ENCODE measurements around the gene WIPF1. TPM values are rescaled to one million over a fixed set of nuclear protein-coding genes. Genes with fewer than 3 reads are reported as not detected.

WIPF1 gene
- total RNA-seq (2014; rRNA removed; shearing (Covaris generic); ENCODE audit: low replicate concordance), result 46.8 and 62.6 TPM in 2 replicates

GRCh38 chr2:174597345-174598047 lies at the start of gene WIPF1:
Gene WIPF1 (minus strand): TSS chr2:174597804. CDS start chr2:174585573, 12,231 bp downstream.
- Histone ChIP-seq H3K79me2 (ENCODE audit: low read length) (peaks cover 61% of the 10 kb centered on the region), H3K4me1 (ENCODE audit: low read length) (peaks cover 99% of the 10 kb centered on the region), H2AFZ (ENCODE audit: low read length) (no peak within 1 kb of the TSS), H3K9ac (ENCODE audit: low read length) (peak within 1 kb of the TSS; percentile 69), H3K4me2 (ENCODE audit: low read depth, low read length, poor library complexity, severe bottlenecking) (peak within 1 kb of the TSS; percentile 76), H3K36me3 (ENCODE audit: insufficient read depth, low read length) (peaks cover 8% of the 10 kb centered on the region), H3K9me2 (replicated peaks; ENCODE audit: insufficient read depth, low read length) (no peaks in the 10 kb centered on the region), H4K20me1 (ENCODE audit: insufficient read depth, low read depth, low read length) (no peaks in the 10 kb centered on the region), H3K27ac (ENCODE audit: low read length) (peak within 1 kb of the TSS; percentile 99), H3K27me3 (ENCODE audit: low read length) (no peaks in the 10 kb centered on the region), H3K9me3 (ENCODE audit: low read length) (no peaks in the 10 kb centered on the region), H3K4me3 (ENCODE audit: low read length) (peak within 1 kb of the TSS; percentile 53)
- DNase-seq, result peak; percentile 77

- no peak overlapping the region for H3K4me3 ChIP-seq (ENCODE audit: low read length)
- no peak overlapping the region for H3K27ac ChIP-seq (ENCODE audit: low read length)
- H2AFZ ChIP-seq (ENCODE audit: low read length), result no peak overlapping the region
- no peaks in the 10 kb centered on the region for H3K9me2 ChIP-seq (replicated peaks; ENCODE audit: insufficient read depth, low read length)
- no peaks in the 10 kb centered on the region for H3K36me3 ChIP-seq (ENCODE audit: insufficient read depth, low read length)
- no peak overlapping the region for H3K9ac ChIP-seq (ENCODE audit: low read length)
- H3K27me3 ChIP-seq (ENCODE audit: low read length), result no peaks in the 10 kb centered on the region
- H3K79me2 ChIP-seq (ENCODE audit: low read length), result peaks cover 11% of the 10 kb centered on the region; the same call in 1 of the 2 replicates
- H3K9me3 ChIP-seq (ENCODE audit: low read length), result no peaks in the 10 kb centered on the region
- H4K20me1 ChIP-seq (ENCODE audit: insufficient read depth, low read depth, low read length), result no peaks in the 10 kb centered on the region
- no peak overlapping the region for H3K4me2 ChIP-seq (ENCODE audit: low read depth, low read length, poor library complexity, severe bottlenecking)
- H3K4me1 ChIP-seq (ENCODE audit: low read length), result peaks cover 6% of the 10 kb centered on the region; the same call in 1 of the 2 replicates
- no peak for DNase-seq
These were observed 47.7 kb upstream of the WIPF1 start for GRCh38 chr2:174645296-174645695.

GRCh38 chr2:174644406-174644805 lies 46.8 kb upstream of the WIPF1 start:
- Histone ChIP-seq H3K9me2 (replicated peaks; ENCODE audit: insufficient read depth, low read length) (no peaks in the 10 kb centered on the region), H3K4me3 (ENCODE audit: low read length) (no peak overlapping the region), H3K27ac (ENCODE audit: low read length) (no peak overlapping the region), H3K9ac (ENCODE audit: low read length) (no peak overlapping the region), H3K4me1 (ENCODE audit: low read length) (peaks cover 13% of the 10 kb centered on the region), H2AFZ (ENCODE audit: low read length) (no peak overlapping the region), H4K20me1 (ENCODE audit: insufficient read depth, low read depth, low read length) (no peaks in the 10 kb centered on the region), H3K36me3 (ENCODE audit: insufficient read depth, low read length) (no peaks in the 10 kb centered on the region), H3K9me3 (ENCODE audit: low read length) (no peaks in the 10 kb centered on the region), H3K4me2 (ENCODE audit: low read depth, low read length, poor library complexity, severe bottlenecking) (no peak overlapping the region), H3K79me2 (ENCODE audit: low read length) (peaks cover 15% of the 10 kb centered on the region; the same call in 1 of the 2 replicates), H3K27me3 (ENCODE audit: low read length) (no peaks in the 10 kb centered on the region)
- no peak for DNase-seq

GRCh38 chr2:174643356-174643755 lies 45.8 kb upstream of the WIPF1 start:
- H3K27me3 ChIP-seq (ENCODE audit: low read length), result no peaks in the 10 kb centered on the region
- no peaks in the 10 kb centered on the region for H3K36me3 ChIP-seq (ENCODE audit: insufficient read depth, low read length)
- peaks cover 22% of the 10 kb centered on the region for H3K4me1 ChIP-seq (ENCODE audit: low read length)
- H3K27ac ChIP-seq (ENCODE audit: low read length), result no peak overlapping the region
- no peaks in the 10 kb centered on the region for H3K9me3 ChIP-seq (ENCODE audit: low read length)
- no peak overlapping the region for H3K9ac ChIP-seq (ENCODE audit: low read length)
- no peak for DNase-seq
- no peak overlapping the region for H2AFZ ChIP-seq (ENCODE audit: low read length)
- H3K9me2 ChIP-seq (replicated peaks; ENCODE audit: insufficient read depth, low read length), result no peaks in the 10 kb centered on the region
- no peaks in the 10 kb centered on the region for H4K20me1 ChIP-seq (ENCODE audit: insufficient read depth, low read depth, low read length)
- peaks cover 24% of the 10 kb centered on the region for H3K79me2 ChIP-seq (ENCODE audit: low read length)
- H3K4me2 ChIP-seq (ENCODE audit: low read depth, low read length, poor library complexity, severe bottlenecking), result no peak overlapping the region
- no peak overlapping the region for H3K4me3 ChIP-seq (ENCODE audit: low read length)

- Histone ChIP-seq H3K4me1 (ENCODE audit: low read length) (peaks cover 30% of the 10 kb centered on the region), H4K20me1 (ENCODE audit: insufficient read depth, low read depth, low read length) (no peaks in the 10 kb centered on the region), H3K79me2 (ENCODE audit: low read length) (peaks cover 24% of the 10 kb centered on the region), H3K9ac (ENCODE audit: low read length) (no peak overlapping the region), H3K4me3 (ENCODE audit: low read length) (no peak overlapping the region), H3K27ac (ENCODE audit: low read length) (no peak overlapping the region), H3K4me2 (ENCODE audit: low read depth, low read length, poor library complexity, severe bottlenecking) (no peak overlapping the region), H2AFZ (ENCODE audit: low read length) (no peak overlapping the region), H3K9me3 (ENCODE audit: low read length) (no peaks in the 10 kb centered on the region), H3K36me3 (ENCODE audit: insufficient read depth, low read length) (no peaks in the 10 kb centered on the region), H3K9me2 (replicated peaks; ENCODE audit: insufficient read depth, low read length) (no peaks in the 10 kb centered on the region), H3K27me3 (ENCODE audit: low read length) (no peaks in the 10 kb centered on the region)
- no peak for DNase-seq
These were observed 43.6 kb upstream of the WIPF1 start for GRCh38 chr2:174641168-174641567.

- H3K9me3 ChIP-seq (ENCODE audit: low read length), result no peaks in the 10 kb centered on the region
- no peak overlapping the region for H3K4me3 ChIP-seq (ENCODE audit: low read length)
- H3K36me3 ChIP-seq (ENCODE audit: insufficient read depth, low read length), result peaks cover 1% of the 10 kb centered on the region
- H3K4me2 ChIP-seq (ENCODE audit: low read depth, low read length, poor library complexity, severe bottlenecking), result no peak overlapping the region
- peaks cover 64% of the 10 kb centered on the region for H3K4me1 ChIP-seq (ENCODE audit: low read length)
- H3K27me3 ChIP-seq (ENCODE audit: low read length), result no peaks in the 10 kb centered on the region
- H3K9me2 ChIP-seq (replicated peaks; ENCODE audit: insufficient read depth, low read length), result no peaks in the 10 kb centered on the region
- peaks cover 48% of the 10 kb centered on the region for H3K79me2 ChIP-seq (ENCODE audit: low read length)
- no peak overlapping the region for H2AFZ ChIP-seq (ENCODE audit: low read length)
- no peak for DNase-seq
- 0 out of 2 replicates have a peak overlapping the region, but pooled peaks have one; percentile 14 for H3K27ac ChIP-seq (ENCODE audit: low read length)
- H4K20me1 ChIP-seq (ENCODE audit: insufficient read depth, low read depth, low read length), result no peaks in the 10 kb centered on the region
- no peak overlapping the region for H3K9ac ChIP-seq (ENCODE audit: low read length)
These were observed 39.4 kb upstream of the WIPF1 start for GRCh38 chr2:174636987-174637386.

GRCh38 chr2:174635776-174636404 lies 38.3 kb upstream of the WIPF1 start:
- H3K9ac ChIP-seq (ENCODE audit: low read length), result peak overlapping the region; percentile 81
- H4K20me1 ChIP-seq (ENCODE audit: insufficient read depth, low read depth, low read length), result no peaks in the 10 kb centered on the region
- peaks cover 54% of the 10 kb centered on the region for H3K79me2 ChIP-seq (ENCODE audit: low read length)
- no peak overlapping the region for H3K4me3 ChIP-seq (ENCODE audit: low read length)
- peaks cover 12% of the 10 kb centered on the region for H3K36me3 ChIP-seq (ENCODE audit: insufficient read depth, low read length)
- H3K4me1 ChIP-seq (ENCODE audit: low read length), result peaks cover 75% of the 10 kb centered on the region
- no peak for DNase-seq
- H2AFZ ChIP-seq (ENCODE audit: low read length), result peak overlapping the region; percentile 30; the same call in 1 of the 2 replicates
- H3K9me2 ChIP-seq (replicated peaks; ENCODE audit: insufficient read depth, low read length), result no peaks in the 10 kb centered on the region
- no peaks in the 10 kb centered on the region for H3K9me3 ChIP-seq (ENCODE audit: low read length)
- peak overlapping the region; percentile 89 for H3K4me2 ChIP-seq (ENCODE audit: low read depth, low read length, poor library complexity, severe bottlenecking)
- peak overlapping the region; percentile 94 for H3K27ac ChIP-seq (ENCODE audit: low read length)
- H3K27me3 ChIP-seq (ENCODE audit: low read length), result no peaks in the 10 kb centered on the region

- H3K4me1 ChIP-seq (ENCODE audit: low read length), result peaks cover 83% of the 10 kb centered on the region
- H4K20me1 ChIP-seq (ENCODE audit: insufficient read depth, low read depth, low read length), result no peaks in the 10 kb centered on the region
- H3K4me3 ChIP-seq (ENCODE audit: low read length), result peak overlapping the region; percentile 70
- H3K27me3 ChIP-seq (ENCODE audit: low read length), result no peaks in the 10 kb centered on the region
- H2AFZ ChIP-seq (ENCODE audit: low read length), result peak overlapping the region; percentile 4; the same call in 1 of the 2 replicates
- H3K9me2 ChIP-seq (replicated peaks; ENCODE audit: insufficient read depth, low read length), result no peaks in the 10 kb centered on the region
- peak overlapping the region; percentile 81 for H3K9ac ChIP-seq (ENCODE audit: low read length)
- H3K4me2 ChIP-seq (ENCODE audit: low read depth, low read length, poor library complexity, severe bottlenecking), result peak overlapping the region; percentile 89
- DNase-seq, result peak; percentile 59
- peak overlapping the region; percentile 94 for H3K27ac ChIP-seq (ENCODE audit: low read length)
- H3K79me2 ChIP-seq (ENCODE audit: low read length), result peaks cover 60% of the 10 kb centered on the region
- peaks cover 20% of the 10 kb centered on the region for H3K36me3 ChIP-seq (ENCODE audit: insufficient read depth, low read length)
- no peaks in the 10 kb centered on the region for H3K9me3 ChIP-seq (ENCODE audit: low read length)
These were observed 37.5 kb upstream of the WIPF1 start for GRCh38 chr2:174635015-174635593.
